Right atrium auricular region (tissue), 2 donors: ENCODE results near the gene DENND11. TPM values are rescaled to one million over a fixed set of nuclear protein-coding genes. Genes with fewer than 3 reads are reported as not detected.

ENCODE experiments used
- DNase-seq: peaks from one replicate; pipeline ENCODE4 v3.0.0-alpha.2; 2019; ENCODE audit warnings: low spot score
- H3K27ac ChIP-seq, 2 donors: fragments of 200-600 bp; sonication (generic); 1 replicate in 1 of 2; 2 replicates in 1 of 2; pipeline ENCODE4 v1.5.1; 2016 to 2019
- H3K27me3 ChIP-seq, 2 donors: fragments of 200-600 bp; sonication (generic); one replicate each; pipeline versions ENCODE4 v1.5.1 to v1.6.0; 2017 to 2019
- H3K36me3 ChIP-seq: fragments of 200-600 bp; sonication (generic); one replicate; pipeline ENCODE4 v1.5.1; 2016
- H3K4me1 ChIP-seq, 2 donors: fragments of 200-600 bp; sonication (generic); one replicate each; pipeline versions ENCODE4 v1.5.1 to v1.6.0; 2017 to 2019
- H3K4me3 ChIP-seq, 2 donors: fragments of 200-600 bp; sonication (generic); 1 replicate in 1 of 2; 2 replicates in 1 of 2; pipeline ENCODE4 v1.5.1; 2017 to 2019; ENCODE audit warnings: mild to moderate bottlenecking in 1 of 2, moderate library complexity in 1 of 2
- H3K9me3 ChIP-seq, 2 donors: fragments of 200-600 bp; sonication (generic); one replicate each; pipeline ENCODE4 v1.5.1; 2019
- total RNA-seq, 2 donors: library from RNA; depleted of rRNA; stranded (reverse); fragments of >200 nt; gene quantifications; one replicate each; pipeline ENCODE4 v1.1.0, GENCODE V29; 2016
- TF ChIP-seq, protein P1 (sequence below), 2 donors: fragments of 200-600 bp; sonication (generic); IDR thresholded peaks; one replicate each; pipeline ENCODE4 v1.5.1; 2019; ENCODE audit warnings: antibody characterized with exemption in 2 of 2

DENND11 gene
- total RNA-seq, 2 donors from 2014 or later: 6.5 to 10.6 TPM

DNA sequence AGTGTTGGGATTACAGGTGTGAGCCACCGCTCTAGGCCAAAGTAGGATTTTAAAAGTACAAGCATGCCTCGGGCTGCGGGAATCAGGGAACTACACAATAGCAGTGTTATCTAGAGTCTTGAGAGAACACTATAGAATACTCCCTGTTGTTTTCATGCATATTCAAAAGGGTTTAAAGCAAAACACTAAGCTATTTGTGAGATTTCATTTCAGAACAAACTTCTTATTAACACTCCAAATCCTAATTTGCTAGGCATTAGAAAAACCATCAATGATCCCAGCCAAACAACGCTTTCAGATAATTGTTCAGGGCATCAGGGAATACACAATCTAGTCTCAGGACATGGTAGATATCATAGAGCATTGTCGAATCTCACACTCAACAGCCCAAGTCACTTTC, 13.9 kb downstream of the DENND11 start:
- no peaks in the 10 kb centered on the region for H3K9me3 ChIP-seq
- no peak for DNase-seq
- H3K4me1 ChIP-seq: peaks cover 0 to 18% of the 10 kb centered on the region in 2 donors
- TF ChIP-seq, protein P1, sequence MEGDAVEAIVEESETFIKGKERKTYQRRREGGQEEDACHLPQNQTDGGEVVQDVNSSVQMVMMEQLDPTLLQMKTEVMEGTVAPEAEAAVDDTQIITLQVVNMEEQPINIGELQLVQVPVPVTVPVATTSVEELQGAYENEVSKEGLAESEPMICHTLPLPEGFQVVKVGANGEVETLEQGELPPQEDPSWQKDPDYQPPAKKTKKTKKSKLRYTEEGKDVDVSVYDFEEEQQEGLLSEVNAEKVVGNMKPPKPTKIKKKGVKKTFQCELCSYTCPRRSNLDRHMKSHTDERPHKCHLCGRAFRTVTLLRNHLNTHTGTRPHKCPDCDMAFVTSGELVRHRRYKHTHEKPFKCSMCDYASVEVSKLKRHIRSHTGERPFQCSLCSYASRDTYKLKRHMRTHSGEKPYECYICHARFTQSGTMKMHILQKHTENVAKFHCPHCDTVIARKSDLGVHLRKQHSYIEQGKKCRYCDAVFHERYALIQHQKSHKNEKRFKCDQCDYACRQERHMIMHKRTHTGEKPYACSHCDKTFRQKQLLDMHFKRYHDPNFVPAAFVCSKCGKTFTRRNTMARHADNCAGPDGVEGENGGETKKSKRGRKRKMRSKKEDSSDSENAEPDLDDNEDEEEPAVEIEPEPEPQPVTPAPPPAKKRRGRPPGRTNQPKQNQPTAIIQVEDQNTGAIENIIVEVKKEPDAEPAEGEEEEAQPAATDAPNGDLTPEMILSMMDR (IDR thresholded peaks at IDR 0.05): no peak
- H3K27me3 ChIP-seq: no peaks in the 10 kb centered on the region
- H3K27ac ChIP-seq: no peak overlapping the region
- peaks cover 23% of the 10 kb centered on the region for H3K36me3 ChIP-seq
- no peak overlapping the region for H3K4me3 ChIP-seq

DNA sequence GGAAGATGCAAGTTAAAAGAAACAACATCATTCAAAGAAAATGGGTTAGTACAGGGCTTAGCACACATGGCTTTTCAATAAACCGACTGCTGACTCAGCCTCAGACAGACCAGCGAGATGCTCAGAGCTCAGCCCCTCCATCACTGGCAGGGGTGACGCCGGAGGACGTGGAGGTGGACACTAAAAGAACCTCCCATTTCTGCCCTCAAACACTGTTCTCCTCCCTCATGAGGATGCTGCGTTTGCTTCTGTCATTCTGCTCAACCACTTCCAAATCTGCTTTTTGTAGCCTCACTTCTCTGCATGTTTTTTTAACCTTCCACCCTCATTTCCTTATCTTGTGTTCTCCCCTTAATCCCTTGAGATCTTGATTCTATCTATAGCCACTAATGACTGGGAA, 15.3 kb downstream of the DENND11 start:
- H3K36me3 ChIP-seq: peaks cover 37% of the 10 kb centered on the region
- H3K4me3 ChIP-seq: no peak overlapping the region
- H3K9me3 ChIP-seq: no peaks in the 10 kb centered on the region
- no peak overlapping the region for H3K27ac ChIP-seq
- TF ChIP-seq, protein P1 (IDR thresholded peaks at IDR 0.05): no peak
- no peak for DNase-seq
- no peaks in the 10 kb centered on the region for H3K27me3 ChIP-seq
- H3K4me1 ChIP-seq: peaks cover 0 to 18% of the 10 kb centered on the region in 2 donors

DNA sequence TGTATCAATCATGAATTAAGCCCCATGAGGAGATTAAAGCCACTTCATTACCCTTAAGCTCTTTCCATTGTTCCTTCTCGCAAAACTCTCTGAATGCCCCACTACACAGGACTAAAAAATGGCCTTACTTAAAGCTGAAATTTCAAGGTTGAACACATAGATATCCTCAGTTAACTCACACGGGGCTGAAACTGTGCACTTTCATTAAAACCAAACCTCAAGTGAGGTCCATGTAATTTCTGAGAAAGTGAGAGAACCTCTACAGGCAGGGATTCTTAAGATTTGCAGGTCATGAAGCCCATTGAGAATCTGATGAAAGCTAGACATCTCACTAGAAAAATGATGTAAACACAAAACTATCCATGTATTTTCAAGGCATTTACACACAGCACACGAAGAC, 15.9 kb downstream of the DENND11 start:
- DNase-seq: no peak
- Histone ChIP-seq H3K4me3 (no peak overlapping the region), H3K36me3 (peaks cover 43% of the 10 kb centered on the region), H3K9me3 (no peaks in the 10 kb centered on the region), H3K4me1 (peaks cover 0 to 18% of the 10 kb centered on the region in 2 donors), H3K27me3 (no peaks in the 10 kb centered on the region), H3K27ac (no peak overlapping the region)
- TF ChIP-seq, protein P1 (IDR thresholded peaks at IDR 0.05): no peak

DNA sequence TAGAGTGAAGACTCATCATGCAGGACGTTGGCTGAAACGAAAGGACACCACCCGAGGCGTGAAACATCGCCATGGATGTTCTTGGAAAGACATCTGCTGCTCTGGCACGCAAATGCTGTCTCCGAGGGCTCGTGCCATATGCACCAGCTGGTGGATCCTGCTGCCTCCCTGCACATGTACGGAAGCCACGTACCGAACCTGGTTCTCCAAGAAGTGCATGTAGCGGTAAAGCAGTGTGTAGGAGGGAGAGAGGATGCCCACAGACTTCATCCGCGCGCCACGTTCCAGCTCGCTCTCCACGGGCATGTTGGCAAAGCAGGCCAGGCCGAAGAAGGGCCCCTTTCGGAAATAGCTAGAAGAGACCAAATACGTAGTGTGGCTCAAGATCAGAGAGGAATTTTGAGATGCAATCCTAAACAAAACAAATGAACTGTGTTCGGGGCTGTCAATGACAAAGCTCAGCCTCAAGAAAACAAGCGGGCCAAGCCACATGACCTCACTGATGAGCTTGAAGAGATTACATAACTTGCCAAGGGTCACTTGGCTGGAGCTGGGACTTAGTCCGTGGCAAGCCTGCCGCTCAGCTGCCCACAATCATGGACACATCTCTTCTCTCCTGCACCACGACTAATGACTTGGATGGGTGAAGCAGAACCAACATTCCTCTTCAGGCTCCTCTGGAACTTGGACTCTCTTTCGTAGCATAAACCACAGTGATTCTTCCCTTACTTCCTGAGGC, 16.5 kb downstream of the DENND11 start:
- peaks cover 44% of the 10 kb centered on the region for H3K36me3 ChIP-seq
- TF ChIP-seq, protein P1 (IDR thresholded peaks at IDR 0.05): no peak
- H3K27me3 ChIP-seq: no peaks in the 10 kb centered on the region
- no peak for DNase-seq
- H3K27ac ChIP-seq: no peak overlapping the region
- no peaks in the 10 kb centered on the region for H3K9me3 ChIP-seq
- H3K4me1 ChIP-seq: peaks cover 0 to 18% of the 10 kb centered on the region in 2 donors
- no peak overlapping the region for H3K4me3 ChIP-seq

DNA sequence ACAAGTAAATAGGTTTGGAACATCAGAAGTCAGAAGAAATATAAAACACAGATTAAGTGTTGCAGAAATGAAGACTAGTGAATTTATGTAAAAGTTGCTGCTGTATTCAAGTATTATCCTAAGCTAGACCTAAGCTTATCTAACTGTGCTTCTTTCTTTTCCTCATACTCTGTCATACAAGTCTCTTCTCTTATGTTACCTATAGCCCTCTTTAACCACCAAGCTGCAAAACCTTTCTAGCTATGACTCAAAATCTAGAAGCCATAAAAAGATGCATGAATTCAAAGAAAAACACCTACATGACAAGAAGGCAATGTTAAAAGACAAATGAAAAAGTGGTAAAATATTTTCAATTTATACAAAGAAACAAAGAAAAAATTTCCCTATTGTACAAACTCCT, 23.0 kb downstream of the DENND11 start:
- peaks cover 30% of the 10 kb centered on the region for H3K36me3 ChIP-seq
- no peak overlapping the region for H3K4me3 ChIP-seq
- DNase-seq: no peak
- peaks cover 0 to 11% of the 10 kb centered on the region in 2 donors for H3K4me1 ChIP-seq
- no peaks in the 10 kb centered on the region for H3K27me3 ChIP-seq
- H3K9me3 ChIP-seq: no peaks in the 10 kb centered on the region
- H3K27ac ChIP-seq: no peak overlapping the region
- TF ChIP-seq, protein P1 (IDR thresholded peaks at IDR 0.05): no peak

DNA sequence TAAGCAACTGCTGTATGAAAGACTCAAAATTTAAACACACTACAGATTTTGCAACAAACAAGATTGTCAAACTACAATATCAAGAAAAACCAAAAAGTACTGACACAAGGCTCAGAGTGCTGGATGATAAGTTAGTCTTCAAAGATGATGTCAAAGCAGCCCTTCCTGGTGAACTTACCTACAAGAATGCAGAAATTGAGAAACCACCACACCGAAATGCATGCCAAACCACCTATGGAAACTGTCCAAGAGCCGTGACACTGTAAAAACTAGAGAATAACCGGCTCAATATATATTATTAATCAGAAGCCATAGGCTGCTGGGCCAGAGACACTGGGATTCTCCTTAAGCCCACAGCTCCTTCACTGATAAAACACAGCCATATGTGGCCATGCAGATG, 25.3 kb downstream of the DENND11 start:
- Histone ChIP-seq H3K36me3 (peaks cover 16% of the 10 kb centered on the region), H3K27me3 (no peaks in the 10 kb centered on the region), H3K27ac (no peak overlapping the region), H3K9me3 (no peaks in the 10 kb centered on the region), H3K4me1 (peaks cover 0 to 11% of the 10 kb centered on the region in 2 donors), H3K4me3 (no peak overlapping the region)
- TF ChIP-seq, protein P1 (IDR thresholded peaks at IDR 0.05): no peak
- no peak for DNase-seq
